Thoracic aorta endothelial cell (primary cell): ENCODE measurements around the gene CAVIN4. TPM values are rescaled to one million over a fixed set of nuclear protein-coding genes. Genes with fewer than 3 reads are reported as not detected.

Source experiments
- total RNA-seq: library from RNA; depleted of rRNA; stranded (reverse); fragments of >200 nt; gene quantifications from 2 replicates; pipeline ENCODE4 v1.2.3, GENCODE V29; 2012

CAVIN4 gene, protein sequence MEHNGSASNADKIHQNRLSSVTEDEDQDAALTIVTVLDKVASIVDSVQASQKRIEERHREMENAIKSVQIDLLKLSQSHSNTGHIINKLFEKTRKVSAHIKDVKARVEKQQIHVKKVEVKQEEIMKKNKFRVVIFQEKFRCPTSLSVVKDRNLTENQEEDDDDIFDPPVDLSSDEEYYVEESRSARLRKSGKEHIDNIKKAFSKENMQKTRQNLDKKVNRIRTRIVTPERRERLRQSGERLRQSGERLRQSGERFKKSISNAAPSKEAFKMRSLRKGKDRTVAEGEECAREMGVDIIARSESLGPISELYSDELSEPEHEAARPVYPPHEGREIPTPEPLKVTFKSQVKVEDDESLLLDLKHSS
- 1.9 and 2.9 TPM in 2 replicates for total RNA-seq

DNA sequence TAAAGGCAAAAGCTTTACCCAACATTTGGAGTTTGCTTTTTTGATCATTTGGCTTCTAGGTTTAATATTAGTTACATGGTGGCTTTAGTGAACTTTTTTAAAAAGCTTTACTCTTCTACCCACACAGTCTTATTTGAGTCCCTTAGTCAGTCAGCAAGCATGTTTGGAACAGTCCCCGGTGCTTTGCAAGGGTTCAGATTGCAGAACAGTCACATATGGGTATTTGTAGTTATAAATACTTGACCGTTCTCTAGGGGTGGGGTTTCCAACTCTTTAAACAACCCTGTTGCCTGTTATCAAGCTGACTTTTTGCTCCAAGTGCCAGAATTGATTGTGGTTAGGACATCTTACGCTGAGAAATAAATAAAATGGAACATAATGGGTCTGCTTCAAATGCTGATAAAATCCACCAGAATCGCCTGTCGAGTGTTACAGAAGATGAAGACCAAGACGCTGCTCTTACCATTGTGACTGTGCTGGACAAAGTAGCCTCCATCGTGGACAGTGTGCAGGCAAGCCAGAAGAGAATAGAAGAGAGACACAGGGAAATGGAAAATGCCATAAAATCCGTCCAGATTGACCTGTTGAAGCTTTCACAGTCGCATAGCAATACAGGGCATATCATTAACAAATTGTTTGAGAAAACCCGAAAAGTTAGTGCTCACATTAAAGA lies at the start of gene CAVIN4:
Gene CAVIN4, plus strand, starts transcription at position 304 of the 673 bp plus-strand sequence. Its CDS starts 65 bp downstream, at position 369.

Other genes starting within 250 kb of the CAVIN4 start
- gene TEX10, start 225.1 kb upstream of the CAVIN4 start, total RNA-seq, result 37.4 and 43.0 TPM in 2 replicates
- 74.5 and 88.2 TPM in 2 replicates for gene MSANTD3, start 150.9 kb upstream of the CAVIN4 start, total RNA-seq
- gene TMEFF1, start 104.9 kb upstream of the CAVIN4 start, total RNA-seq, result 4.1 and 6.2 TPM in 2 replicates